ENCODE data around the gene SLC38A10.
A peak's percentile ranks its signal among the peaks of the same experiment; 100 is the strongest.
"Not testable (repeated sequence)": the region's sequence is repeated elsewhere in the genome, so short reads cannot be mapped to it uniquely, and the experiment has no call there.

SLC38A10 gene

GRCh38 chr17:81233316-81233715 is 61.8 kb downstream of the SLC38A10 start:
- no peak for TF ChIP-seq GATA1 (IDR thresholded peaks at IDR 0.05; ENCODE audit: low read depth, low read length)
- no peak for TF ChIP-seq POLR2A (IDR thresholded peaks at IDR 0.05; ENCODE audit: low read length)
- no peak for DNase-seq

DNA sequence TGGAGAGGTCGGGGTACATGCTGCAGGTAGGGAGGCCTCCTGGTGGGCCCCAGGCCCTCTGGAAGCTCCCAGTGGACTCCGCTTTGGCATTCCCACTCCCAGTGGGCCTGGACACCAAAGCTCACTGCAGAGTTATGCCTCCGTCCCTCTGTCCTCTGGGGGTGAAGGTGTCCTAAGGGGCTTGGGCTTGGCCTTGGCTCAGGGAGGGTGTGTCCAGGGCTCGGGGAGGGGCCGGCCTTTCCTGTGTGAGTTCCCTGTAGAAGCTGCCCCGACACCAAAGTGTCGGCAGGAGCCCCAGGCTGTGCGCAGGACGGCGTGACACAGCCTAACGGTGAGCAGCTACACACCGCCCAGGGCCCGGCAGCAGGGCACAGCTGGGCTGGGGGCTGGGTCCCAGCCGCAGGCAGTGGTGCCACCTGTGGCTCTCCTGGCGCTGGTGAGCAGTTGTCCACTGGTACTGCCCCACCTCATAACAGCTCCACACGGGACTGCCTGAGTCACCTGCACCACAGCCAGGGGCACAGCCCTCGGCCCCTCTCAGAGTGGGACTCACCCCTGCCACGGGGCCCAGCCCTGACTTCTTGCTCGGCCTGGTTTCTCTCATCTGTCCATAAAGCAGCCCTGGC is 62.4 kb downstream of the SLC38A10 start:
- TF ChIP-seq GATA1 (IDR thresholded peaks at IDR 0.05; ENCODE audit: low read depth, low read length) (no peak), POLR2A (IDR thresholded peaks at IDR 0.05; ENCODE audit: low read length) (no peak)
- DNase-seq: no peak

GRCh38 chr17:81231766-81232581 is 63.1 kb downstream of the SLC38A10 start:
- no peak for DNase-seq
- TF ChIP-seq GATA1 (IDR thresholded peaks at IDR 0.05; ENCODE audit: low read depth, low read length): no peak
- no peak for TF ChIP-seq POLR2A (IDR thresholded peaks at IDR 0.05; ENCODE audit: low read length)

GRCh38 chr17:81231121-81231645 is 63.9 kb downstream of the SLC38A10 start:
- no peak for TF ChIP-seq GATA1 (IDR thresholded peaks at IDR 0.05; ENCODE audit: low read depth, low read length)
- no peak for TF ChIP-seq POLR2A (IDR thresholded peaks at IDR 0.05; ENCODE audit: low read length)
- DNase-seq: no peak

DNA sequence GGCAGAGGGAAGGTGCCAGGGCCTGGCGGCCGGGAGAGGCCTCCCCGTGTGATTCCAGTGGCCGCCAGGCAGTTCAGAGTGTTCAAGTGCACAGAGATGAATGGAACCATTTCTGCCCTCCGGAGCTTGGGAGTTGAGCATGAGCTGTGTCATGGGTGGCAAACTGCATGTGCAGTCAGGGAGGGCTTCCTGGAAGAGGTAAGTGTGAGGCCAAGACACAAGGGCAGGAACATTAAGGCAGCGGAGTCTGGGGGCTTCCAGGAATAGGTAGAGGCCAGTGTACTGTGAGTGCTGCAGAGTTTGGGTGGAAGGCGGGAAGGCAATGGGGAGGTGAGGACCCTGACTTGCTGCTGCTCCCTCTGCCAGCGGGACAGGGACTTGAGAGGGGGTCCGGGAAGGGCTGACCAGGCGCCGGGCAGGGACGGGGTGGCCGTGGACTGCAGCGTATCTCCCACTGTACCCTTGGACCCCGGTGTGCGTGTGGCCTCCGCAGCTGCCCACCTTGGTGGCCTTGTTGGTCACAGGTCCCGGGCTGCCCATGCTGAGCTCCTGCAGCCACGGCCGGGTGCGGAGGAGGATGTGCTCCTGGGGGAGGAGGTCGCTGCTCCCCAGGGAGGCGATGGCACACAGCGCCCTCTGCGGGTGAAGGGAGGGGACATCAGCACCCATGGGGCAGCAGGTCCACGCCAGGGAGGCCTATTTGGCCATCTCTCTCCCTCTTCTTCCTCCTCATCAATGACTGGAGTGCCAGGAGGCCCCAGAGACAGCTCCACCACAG is 64.9 kb downstream of the SLC38A10 start:
- no peak for TF ChIP-seq POLR2A (IDR thresholded peaks at IDR 0.05; ENCODE audit: low read length)
- no peak for TF ChIP-seq GATA1 (IDR thresholded peaks at IDR 0.05; ENCODE audit: low read depth, low read length)
- peak in 1 of 2 experiments; percentile 19 for DNase-seq

- TF ChIP-seq POLR2A (IDR thresholded peaks at IDR 0.05; ENCODE audit: low read length) (no peak), GATA1 (IDR thresholded peaks at IDR 0.05; ENCODE audit: low read depth, low read length) (no peak)
- DNase-seq: no peak
Observed at GRCh38 chr17:81229666-81229920, 65.5 kb downstream of the SLC38A10 start.

- no peak for DNase-seq
Observed at GRCh38 chr17:81228834-81229665, 66.1 kb downstream of the SLC38A10 start.

DNA sequence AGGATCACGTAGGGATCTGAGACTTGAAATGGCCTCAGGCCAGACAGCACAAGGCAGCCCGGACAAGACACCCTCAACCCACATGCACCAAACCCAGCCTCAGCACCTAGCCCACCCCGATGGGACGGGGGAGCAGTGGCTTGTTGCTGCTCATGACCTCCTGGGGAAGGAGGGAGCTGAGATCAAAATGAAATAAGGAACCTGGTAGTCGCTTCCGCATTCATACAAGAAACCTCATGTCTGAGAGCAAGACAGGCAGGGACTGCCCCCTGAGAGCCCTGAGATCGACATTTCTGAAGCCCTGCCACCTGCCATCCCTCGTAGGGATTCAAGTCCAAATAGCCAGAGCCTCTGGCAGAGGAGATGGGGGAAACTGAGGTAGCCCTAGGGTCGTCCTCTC is 66.7 kb downstream of the SLC38A10 start:
- TF ChIP-seq POLR2A (IDR thresholded peaks at IDR 0.05; ENCODE audit: low read length) (no peak), GATA1 (IDR thresholded peaks at IDR 0.05; ENCODE audit: low read depth, low read length) (no peak)
- DNase-seq: no peak

More at GRCh38 chr17:81228834-81229665, 66.1 kb downstream of the SLC38A10 start:
- TF ChIP-seq GATA1 (IDR thresholded peaks at IDR 0.05; ENCODE audit: low read depth, low read length): no peak
- no peak for TF ChIP-seq POLR2A (IDR thresholded peaks at IDR 0.05; ENCODE audit: low read length)

- DNase-seq: not testable (repeated sequence)
Observed at GRCh38 chr17:81227630-81228029, 67.5 kb downstream of the SLC38A10 start.

DNA sequence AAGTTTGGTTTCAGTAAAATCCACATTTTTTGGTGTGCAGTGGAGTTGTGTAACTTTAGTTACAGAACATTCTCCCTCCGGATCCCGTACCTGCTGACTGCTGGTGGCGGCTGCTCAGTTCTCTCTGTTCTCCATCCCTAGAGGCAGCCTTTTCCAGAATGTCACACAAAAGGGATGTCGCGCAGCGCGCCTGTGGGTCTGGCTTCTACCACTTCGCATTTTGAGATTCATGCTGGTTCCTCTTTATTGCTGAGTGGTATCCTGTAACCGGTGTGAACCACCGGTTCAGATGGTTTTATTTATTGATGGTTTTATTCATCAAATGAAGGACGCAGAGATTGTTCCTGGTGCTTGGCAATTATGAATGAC is 71.4 kb downstream of the SLC38A10 start:
- no peak for TF ChIP-seq GATA1 (IDR thresholded peaks at IDR 0.05; ENCODE audit: low read depth, low read length)
- TF ChIP-seq POLR2A (IDR thresholded peaks at IDR 0.05; ENCODE audit: low read length): no peak

GRCh38 chr17:81222906-81223761 is 72.0 kb downstream of the SLC38A10 start, which contains the start of gene CEP131:
Gene CEP131 (minus strand): TSS chr17:81222965. CDS start chr17:81220056, 2,909 bp downstream.
- DNase-seq: peak; percentile 99
- no peak for TF ChIP-seq GATA1 (IDR thresholded peaks at IDR 0.05; ENCODE audit: low read depth, low read length)
- TF ChIP-seq POLR2A (IDR thresholded peaks at IDR 0.05; ENCODE audit: low read length): peak; percentile 21

More for the DNA sequence above, 71.4 kb downstream of the SLC38A10 start:
- DNase-seq: no peak

- TF ChIP-seq GATA1 (IDR thresholded peaks at IDR 0.05; ENCODE audit: low read depth, low read length) (no peak), POLR2A (IDR thresholded peaks at IDR 0.05; ENCODE audit: low read length) (no peak)
- DNase-seq: no peak
Observed at GRCh38 chr17:81222620-81222905, 72.5 kb downstream of the SLC38A10 start.
